Activated gamma-delta T cell (primary cell): ENCODE data around the gene WAS.
"Not testable (repeated sequence)": the region's sequence is repeated elsewhere in the genome, so short reads cannot be mapped to it uniquely, and the experiment has no call there.

Source experiments
- DNase-seq: peaks from one replicate; lab custom pipeline; 2025; lab: John Stamatoyannopoulos, UW
- total RNA-seq, 2 donors: gene quantifications; one replicate each; lab custom pipeline; 2026; lab: John Stamatoyannopoulos, UW

Gene WAS
- 39.9 to 40.5 reads per million in 2 donors for total RNA-seq

DNA sequence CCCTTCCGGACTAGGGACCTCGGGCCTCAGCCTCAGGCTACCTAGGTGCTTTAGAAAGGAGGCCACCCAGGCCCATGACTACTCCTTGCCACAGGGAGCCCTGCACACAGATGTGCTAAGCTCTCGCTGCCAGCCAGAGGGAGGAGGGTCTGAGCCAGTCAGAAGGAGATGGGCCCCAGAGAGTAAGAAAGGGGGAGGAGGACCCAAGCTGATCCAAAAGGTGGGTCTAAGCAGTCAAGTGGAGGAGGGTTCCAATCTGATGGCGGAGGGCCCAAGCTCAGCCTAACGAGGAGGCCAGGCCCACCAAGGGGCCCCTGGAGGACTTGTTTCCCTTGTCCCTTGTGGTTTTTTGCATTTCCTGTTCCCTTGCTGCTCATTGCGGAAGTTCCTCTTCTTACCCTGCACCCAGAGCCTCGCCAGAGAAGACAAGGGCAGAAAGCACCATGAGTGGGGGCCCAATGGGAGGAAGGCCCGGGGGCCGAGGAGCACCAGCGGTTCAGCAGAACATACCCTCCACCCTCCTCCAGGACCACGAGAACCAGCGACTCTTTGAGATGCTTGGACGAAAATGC lies at the start of gene WAS:
Gene WAS, plus strand, starts transcription at position 389 of the 572 bp plus-strand sequence. Its CDS starts 55 bp downstream, at position 444.
- no peak for DNase-seq

DNA sequence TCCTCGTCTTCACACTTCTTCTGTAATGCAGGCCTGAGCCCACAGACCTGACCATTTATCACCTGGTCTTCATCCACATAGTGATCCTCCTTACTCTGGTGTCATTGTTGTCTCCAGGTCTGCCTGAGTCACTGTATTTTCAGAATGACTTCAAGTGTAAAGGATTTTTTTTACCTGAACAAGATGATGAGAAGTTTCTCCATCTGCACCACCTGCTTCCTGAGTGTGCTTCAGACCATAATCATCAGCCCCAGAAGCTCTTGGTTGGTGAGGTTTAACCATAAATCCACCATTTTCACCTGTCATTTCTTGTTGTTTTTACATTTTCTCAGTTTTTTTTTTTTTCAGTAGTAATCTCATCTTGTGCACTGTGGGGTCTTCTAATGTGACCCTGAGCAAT lies 47.3 kb upstream of the WAS start:
- no peak for DNase-seq

DNA sequence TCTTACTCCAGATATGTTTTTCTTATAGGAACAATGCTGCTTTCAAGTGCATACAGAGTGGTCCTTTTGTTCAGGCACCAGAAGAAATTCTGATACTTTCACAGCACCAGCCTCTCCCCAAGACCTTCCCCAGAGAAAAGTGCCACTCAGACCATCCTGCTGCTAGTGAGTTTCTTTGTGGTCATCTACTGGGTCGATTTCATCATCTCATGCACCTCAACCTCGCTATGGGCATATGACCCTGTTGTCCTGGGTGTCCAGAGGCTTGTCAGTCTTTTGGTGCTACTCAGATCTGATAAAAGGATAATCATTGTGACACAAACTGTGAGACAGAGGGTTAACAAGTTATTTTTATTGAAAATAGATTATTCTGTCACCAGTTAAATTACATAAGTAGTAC lies 46.8 kb upstream of the WAS start:
- no peak for DNase-seq

DNA sequence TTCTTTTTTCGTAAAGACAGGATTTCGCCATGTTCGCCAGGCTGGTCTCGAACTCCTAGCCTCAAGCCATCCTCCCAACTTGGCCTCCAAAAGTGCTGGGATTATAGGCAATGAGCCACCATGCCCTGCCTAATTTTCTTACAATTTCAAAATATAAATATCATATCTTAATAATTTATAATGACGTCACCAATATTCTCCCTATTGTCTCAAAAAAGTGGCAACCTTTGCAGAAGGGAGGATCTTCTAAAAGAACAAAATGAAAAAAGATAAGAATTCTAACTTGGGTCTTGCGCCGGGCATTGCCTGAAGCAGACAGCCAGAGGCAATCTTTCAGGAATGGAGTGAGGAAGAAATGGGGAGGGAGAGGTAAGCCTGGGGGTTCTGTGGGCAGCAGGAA lies 37.9 kb upstream of the WAS start:
- no peak for DNase-seq

- DNase-seq, result no peak
Measured at GRCh38 chrX:48648336-48648751, 35.3 kb upstream of the WAS start.

DNA sequence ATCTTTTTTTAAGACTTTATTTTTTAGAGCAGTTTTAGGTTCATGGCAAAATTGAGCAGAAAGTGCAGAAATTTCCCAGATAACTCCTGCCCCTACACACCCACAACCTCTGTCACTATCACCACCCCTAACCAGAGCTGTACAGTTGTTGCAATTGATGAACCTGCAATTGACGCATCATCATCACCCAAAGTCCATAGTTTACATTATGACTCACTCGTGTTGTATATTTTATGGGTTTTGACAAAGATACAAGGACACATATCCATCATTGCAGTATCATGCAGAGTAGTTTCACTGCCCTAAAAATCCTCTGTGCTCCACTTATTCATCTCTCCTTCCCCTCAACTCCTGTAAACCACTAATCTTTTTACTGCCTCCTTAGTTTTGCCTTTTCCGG lies 34.5 kb upstream of the WAS start:
- no peak for DNase-seq

- not testable (repeated sequence) for DNase-seq
Measured at GRCh38 chrX:48652055-48652579, 31.5 kb upstream of the WAS start.

- not testable (repeated sequence) for DNase-seq
Measured at GRCh38 chrX:48654746-48655145, 28.9 kb upstream of the WAS start.

DNA sequence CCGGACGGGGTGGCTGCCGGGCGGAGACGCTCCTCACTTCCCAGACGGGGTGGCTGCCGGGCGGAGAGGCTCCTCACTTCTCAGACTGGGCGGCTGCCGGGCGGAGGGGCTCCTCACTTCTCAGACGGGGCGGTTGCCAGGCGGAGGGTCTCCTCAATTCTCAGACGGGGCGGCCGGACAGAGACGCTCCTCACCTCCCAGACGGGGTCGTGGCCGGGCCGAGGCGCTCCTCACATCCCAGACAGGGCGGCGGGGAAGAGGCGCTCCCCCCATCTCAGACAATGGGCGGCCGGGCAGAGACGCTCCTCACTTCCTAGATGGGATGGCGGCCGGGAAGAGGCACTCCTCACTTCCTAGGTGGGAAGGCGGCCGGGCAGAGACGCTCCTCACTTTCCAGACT lies 23.9 kb upstream of the WAS start:
- not testable (repeated sequence) for DNase-seq

DNA sequence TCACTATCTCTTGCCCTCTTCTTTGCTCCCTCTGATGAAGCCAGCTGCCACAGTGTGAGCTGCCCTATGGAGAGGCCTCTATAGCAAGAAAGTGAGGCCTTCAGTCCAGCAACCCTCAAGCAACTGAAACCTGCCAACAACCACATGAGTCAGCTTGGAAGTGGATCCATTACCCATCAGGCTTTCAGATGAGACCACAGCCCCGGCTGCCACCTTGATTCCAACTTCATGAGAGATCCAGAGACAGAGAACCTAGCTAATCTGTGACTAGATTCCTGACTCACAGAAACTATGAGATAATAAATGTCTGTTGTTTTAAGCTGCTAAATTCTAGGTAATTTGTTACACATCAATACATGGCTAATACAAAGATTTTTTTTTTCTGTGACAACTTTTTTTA lies 20.4 kb upstream of the WAS start:
- no peak for DNase-seq

DNA sequence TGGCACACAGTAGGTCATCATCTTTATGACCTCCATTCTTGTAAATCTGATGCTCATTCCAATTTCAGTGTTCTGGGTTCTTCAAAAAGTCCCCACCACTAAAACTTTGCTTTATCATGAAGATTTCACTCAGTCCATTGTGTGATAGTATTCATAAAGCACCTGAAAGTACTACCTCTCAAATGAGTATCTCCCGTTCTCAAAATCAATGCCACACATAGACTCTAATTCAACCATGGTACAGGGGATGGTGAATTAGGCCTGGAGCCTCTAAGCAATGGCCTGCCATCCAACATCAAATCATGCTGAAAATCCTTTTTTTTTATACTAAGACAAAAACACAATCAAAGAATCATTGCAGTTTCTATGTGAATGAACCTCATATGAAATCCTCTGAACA lies 19.4 kb upstream of the WAS start:
- DNase-seq, result no peak

- DNase-seq, result no peak
Measured at GRCh38 chrX:48665991-48666390, 17.6 kb upstream of the WAS start.

GRCh38 chrX:48666649-48667048 lies 16.9 kb upstream of the WAS start:
- DNase-seq, result no peak

- no peak for DNase-seq
Measured at GRCh38 chrX:48667509-48667908, 16.1 kb upstream of the WAS start.

- DNase-seq, result not testable (repeated sequence)
Measured at GRCh38 chrX:48668187-48668586, 15.4 kb upstream of the WAS start.

DNA sequence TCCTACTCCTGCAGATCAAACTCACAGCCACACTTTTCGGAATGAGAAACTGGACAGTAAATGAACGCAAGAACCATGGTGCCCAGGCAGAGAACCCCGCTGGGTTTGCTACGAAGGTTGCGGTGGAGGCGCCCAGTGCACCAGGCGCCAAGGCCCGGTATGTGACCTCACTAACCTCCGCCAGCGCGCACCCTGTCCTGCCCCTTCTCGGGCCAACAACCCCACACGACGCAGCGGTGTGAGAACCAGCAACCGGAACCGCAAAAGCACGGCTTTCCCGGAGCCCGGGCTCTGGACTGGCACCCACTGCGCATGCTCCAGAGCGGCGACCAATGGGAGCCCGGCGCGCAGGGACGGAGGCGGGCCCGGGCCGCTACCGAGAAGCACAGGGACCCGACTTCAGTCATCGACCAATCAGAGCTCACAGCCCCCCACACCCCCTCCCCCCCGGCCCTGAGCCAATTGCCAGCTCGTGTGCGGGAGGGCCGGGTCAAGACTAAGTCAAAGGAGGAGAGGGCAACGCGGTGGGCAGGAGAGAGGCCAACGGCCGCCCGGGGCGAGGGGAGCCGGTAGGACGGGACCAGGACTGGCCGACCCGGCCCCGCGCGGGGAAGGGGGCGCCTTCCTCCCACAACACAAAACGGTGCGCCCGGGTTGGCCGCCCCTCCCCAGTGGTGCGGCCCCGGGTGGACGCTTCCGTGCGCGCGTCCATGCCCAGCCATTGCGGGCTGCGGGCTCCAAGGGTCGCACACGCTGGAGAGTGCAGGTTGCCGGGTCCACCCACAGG lies 7.3 kb upstream of the WAS start:
- DNase-seq, result peak; percentile 82

DNA sequence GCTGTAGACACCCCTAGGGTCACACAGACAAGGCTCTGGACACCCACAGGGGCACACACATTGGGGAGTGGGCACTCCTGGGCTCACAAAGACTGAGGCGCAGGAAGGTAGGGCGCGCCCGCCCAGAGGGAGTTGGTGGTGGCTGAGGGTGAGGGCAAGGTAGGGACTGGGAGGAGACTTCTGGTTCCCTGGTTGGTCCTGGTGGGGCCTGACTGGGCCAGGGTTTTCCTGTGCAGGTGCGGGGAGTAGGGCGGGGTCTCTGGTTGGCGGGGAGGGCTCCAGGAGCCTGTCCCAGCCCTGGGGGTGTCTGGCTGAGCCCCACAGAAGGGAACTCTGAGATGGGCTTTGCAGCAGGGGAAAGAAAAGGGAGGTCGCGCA lies 6.7 kb upstream of the WAS start:
- no peak for DNase-seq

DNA sequence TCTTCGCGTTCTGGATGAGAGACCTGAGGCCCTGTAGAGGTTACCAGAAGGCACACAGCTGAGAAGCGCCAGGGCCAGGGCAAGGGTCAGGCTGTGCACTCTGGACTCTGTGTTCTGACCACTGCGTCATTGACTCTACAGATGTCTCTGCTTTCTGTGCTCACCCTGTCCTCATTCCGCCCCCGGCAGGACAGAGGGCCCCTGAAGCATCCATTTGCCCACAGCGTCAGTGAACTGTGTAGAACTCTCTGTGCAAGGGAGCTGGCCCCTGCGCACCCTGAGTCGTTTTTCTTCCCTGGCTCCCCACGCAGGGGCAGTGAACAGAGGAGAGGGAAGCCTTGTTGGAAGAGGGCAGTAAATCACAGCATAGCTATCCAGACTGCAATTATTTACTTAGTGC lies 6.1 kb upstream of the WAS start:
- DNase-seq, result no peak

- not testable (repeated sequence) for DNase-seq
Measured at GRCh38 chrX:48680467-48680866, 3.1 kb upstream of the WAS start.

DNA sequence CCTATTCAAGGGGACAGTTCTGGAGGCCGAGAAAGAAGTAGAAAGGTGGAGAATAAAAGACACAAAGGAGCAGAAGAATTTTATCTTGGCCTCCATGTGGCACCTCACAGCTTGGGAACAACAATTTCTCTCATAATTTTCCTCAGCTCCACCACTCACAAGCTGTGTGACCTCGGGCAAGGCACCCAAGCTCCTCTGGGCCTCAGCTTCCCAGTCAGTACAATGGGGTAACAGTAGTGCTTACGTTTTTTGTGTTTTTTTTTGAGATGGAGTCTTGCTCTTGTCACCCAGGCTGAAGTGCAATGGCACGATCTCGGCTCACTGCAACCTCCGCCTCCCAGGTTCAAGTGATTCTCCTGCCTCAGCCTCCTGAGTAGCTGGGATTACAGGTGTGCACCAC lies 2.7 kb upstream of the WAS start:
- not testable (repeated sequence) for DNase-seq

GRCh38 chrX:48681539-48682183 lies 1.9 kb upstream of the WAS start:
- DNase-seq, result no peak

DNA sequence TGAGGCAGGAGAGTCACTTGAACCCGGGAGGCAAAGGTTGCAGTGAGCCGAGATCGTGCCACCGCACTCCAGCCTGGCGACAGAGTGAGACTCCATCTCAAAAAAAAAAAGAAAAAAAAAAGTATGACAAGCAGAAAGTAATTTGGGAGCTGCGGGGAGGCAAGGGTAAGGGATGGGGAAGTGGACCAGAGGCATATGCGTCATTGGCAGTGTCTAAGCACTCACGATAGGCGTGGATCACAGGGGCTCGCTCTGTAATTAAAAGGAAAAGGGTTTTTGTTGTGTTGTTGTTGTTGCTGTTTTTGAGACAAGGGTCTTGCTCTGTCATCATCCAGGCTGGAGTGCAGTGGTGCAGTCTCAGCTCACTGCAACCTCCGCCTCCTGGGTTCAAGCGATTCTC lies 804 bp upstream of the WAS start:
- not testable (repeated sequence) for DNase-seq

DNA sequence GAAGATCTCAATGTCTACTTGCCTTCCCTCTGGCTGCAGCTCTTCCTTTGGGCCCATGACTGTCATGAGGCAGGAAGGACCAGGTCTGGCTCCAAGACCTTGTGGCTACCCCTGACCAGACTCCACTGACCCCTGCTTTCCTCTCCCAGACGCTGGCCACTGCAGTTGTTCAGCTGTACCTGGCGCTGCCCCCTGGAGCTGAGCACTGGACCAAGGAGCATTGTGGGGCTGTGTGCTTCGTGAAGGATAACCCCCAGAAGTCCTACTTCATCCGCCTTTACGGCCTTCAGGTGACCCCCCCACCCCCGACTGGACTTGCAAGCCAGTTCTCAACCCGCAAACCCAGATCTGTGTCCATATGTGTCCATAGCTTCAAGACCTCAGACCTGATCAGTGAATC lies 535 bp downstream of the WAS start:
- no peak for DNase-seq
